K562 treated with DMSO at 1 percent for 12 hours (cell line): ENCODE data around the gene RAB3D. TPM values are rescaled to one million over a fixed set of nuclear protein-coding genes. Genes with fewer than 3 reads are reported as not detected.

Source experiments
- total RNA-seq: library from RNA; unstranded; fragments of 300-600 nt; gene quantifications from 2 replicates; pipeline ENCODE4 v1.2.3, GENCODE V29; 2022; ENCODE audit not compliant: insufficient read depth

The RAB3D gene
- total RNA-seq: 2.0 and 5.5 TPM in 2 replicates

GRCh38 chr19:11339254-11340098 lies at the start of gene RAB3D:
Gene RAB3D (minus strand): TSS chr19:11339657. CDS start chr19:11337399, 2,258 bp downstream.

GRCh38 chr19:11374433-11375142 lies 35.1 kb upstream of the RAB3D start, which contains the start of gene SWSAP1:
Gene SWSAP1 (plus strand): TSS chr19:11374666. CDS start chr19:11374681, 15 bp downstream.

DNA sequence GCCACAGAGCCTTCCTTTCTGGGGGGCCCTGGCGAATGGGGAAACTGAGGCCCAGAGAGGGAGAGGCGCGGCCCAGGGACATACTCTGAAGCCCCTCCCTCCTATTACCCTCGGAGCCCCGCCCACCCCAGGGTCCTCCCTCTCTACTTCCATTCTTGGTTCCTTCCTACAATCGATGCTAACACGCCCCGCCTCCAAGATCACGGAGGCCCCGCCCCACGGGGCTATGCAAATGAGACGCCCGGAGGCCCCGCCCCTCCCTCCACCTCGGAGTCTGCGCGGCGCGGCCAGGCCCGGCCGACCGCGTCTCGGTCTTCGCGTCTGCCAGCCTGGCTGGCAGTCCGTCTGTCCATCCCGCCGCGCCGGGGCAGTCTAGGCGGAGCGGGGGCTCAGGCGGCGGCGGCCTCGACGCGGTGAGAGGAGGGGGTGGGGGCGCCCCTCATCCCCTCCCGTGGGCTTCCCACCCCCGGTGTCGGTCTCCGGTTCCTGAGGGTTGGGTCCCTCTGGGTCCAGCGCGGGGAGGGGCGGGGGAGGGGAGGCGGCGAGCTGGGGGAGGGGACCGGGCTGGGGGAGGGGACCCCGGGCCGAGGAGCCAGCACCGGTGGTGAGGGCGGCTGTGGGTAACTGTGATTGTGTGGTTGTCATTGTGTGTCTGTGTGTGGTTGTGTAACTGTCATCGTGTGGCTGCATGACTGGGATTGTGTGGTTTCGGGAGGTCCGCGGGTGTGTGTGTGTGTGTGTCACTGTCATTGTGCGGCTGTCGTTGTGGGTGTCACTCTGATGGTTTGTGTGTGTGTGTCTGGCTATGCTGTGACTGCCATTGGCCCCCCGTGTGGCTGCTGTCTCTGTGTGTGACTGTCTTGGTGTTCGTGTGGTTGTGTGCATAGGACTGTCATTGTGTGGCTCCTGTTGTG lies 16.0 kb upstream of the RAB3D start, which contains the start of gene PLPPR2:
TSS of gene PLPPR2 (plus strand) at position 273 of the 914 bp plus-strand sequence. CDS start 2,242 bp downstream, outside the sequence.

DNA sequence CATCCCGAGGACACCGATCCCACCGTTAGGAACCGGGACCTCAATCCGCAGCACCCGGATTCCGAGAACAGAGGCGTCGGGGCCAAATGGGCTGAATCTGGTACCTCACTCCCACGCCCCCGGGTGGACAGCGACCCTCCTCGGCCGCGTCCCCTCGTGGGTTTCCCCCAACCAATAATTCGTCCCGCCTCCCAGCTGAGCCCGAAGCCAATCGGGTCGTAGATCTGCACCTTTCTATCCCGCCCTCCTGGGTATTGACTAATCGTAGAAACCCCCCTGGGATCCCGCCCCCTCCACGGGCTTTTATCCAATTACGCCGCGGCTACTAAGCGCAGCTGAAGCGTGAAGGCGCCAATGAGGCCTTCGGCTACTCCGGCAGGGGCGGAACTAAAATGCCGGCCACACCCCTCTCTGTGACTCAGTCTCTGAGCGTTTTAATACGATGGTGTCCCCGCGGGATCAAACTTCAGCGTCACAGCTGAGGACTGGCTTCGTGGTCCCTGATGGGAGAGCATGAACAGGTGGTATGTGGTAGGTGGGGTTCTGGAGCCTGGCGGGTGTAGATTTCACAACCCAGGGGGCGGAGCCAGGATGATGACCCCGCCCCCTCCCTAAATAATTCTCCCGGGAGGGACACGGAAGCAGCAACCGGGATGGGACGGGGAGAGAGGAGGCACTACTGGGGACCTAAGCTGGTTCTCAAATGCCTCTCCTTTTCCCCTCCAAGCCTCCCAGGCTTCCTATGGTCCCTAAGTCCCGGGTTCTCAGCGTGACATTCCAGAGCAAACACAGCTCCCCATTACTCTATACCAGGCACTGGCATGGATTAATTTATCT lies 6.9 kb upstream of the RAB3D start, which contains the start of the genes CCDC159 and TMEM205:
TSS of gene CCDC159 (plus strand) at position 416 of the 837 bp plus-strand sequence. CDS start at position 504, 88 bp downstream.
TSS of gene TMEM205 (minus strand) at position 165 of the 837 bp plus-strand sequence. CDS start 649 bp downstream, outside the sequence.

GRCh38 chr19:11295665-11296245 lies 43.7 kb downstream of the RAB3D start, which contains the start of gene TSPAN16:
Gene TSPAN16 (plus strand): TSS chr19:11296160. CDS start chr19:11296298, 138 bp downstream.

Other genes with a start within 250 kb of the RAB3D start
- gene SPC24, start 183.9 kb downstream of the RAB3D start, total RNA-seq: 32.5 and 40.5 TPM in 2 replicates
- gene KANK2, start 142.1 kb downstream of the RAB3D start, total RNA-seq: 14.5 and 56.0 TPM in 2 replicates
- not detected in 2 replicates for gene ANGPTL8, start 100.0 kb downstream of the RAB3D start, total RNA-seq
- gene DOCK6, start 77.1 kb downstream of the RAB3D start, total RNA-seq: 5.7 and 22.5 TPM in 2 replicates
- gene TSPAN16, start 43.5 kb downstream of the RAB3D start, total RNA-seq: not detected in 2 replicates
- gene TMEM205, start 6.6 kb upstream of the RAB3D start, total RNA-seq: 63.8 and 74.8 TPM in 2 replicates
- 8.4 and 20.3 TPM in 2 replicates for gene CCDC159, start 6.9 kb upstream of the RAB3D start, total RNA-seq
- gene PLPPR2, start 15.8 kb upstream of the RAB3D start, total RNA-seq: 23.2 and 37.6 TPM in 2 replicates
- 4.0 and 4.5 TPM in 2 replicates for gene SWSAP1, start 35.0 kb upstream of the RAB3D start, total RNA-seq
- gene EPOR, start 44.7 kb upstream of the RAB3D start, total RNA-seq: 11.9 and 13.5 TPM in 2 replicates
- 1.3 and 2.0 TPM in 2 replicates for gene RGL3, start 79.7 kb upstream of the RAB3D start, total RNA-seq
- gene ODAD3, start 95.5 kb upstream of the RAB3D start, total RNA-seq: 1.1 TPM in 1 of 2 replicates, not detected in the other
- gene PRKCSH, start 96.0 kb upstream of the RAB3D start, total RNA-seq: 269 and 367 TPM in 2 replicates
- not detected in 2 replicates for gene ELAVL3, start 141.4 kb upstream of the RAB3D start, total RNA-seq
- gene ZNF653, start 166.2 kb upstream of the RAB3D start, total RNA-seq: 9.0 and 9.8 TPM in 2 replicates
- 43.6 and 45.8 TPM in 2 replicates for gene ECSIT, start 189.5 kb upstream of the RAB3D start, total RNA-seq
- 2.0 and 5.0 TPM in 2 replicates for gene CNN1, start 199.2 kb upstream of the RAB3D start, total RNA-seq
- 115 and 131 TPM in 2 replicates for gene ELOF1, start 219.6 kb upstream of the RAB3D start, total RNA-seq
- 34.2 and 38.6 TPM in 2 replicates for gene ACP5, start 238.0 kb upstream of the RAB3D start, total RNA-seq